ENCODE results near the gene METTL21C. TPM values are rescaled to one million over a fixed set of nuclear protein-coding genes. Genes with fewer than 3 reads are reported as not detected.

METTL21C gene
- total RNA-seq, 4 donors from 2014 or later = not detected

DNA sequence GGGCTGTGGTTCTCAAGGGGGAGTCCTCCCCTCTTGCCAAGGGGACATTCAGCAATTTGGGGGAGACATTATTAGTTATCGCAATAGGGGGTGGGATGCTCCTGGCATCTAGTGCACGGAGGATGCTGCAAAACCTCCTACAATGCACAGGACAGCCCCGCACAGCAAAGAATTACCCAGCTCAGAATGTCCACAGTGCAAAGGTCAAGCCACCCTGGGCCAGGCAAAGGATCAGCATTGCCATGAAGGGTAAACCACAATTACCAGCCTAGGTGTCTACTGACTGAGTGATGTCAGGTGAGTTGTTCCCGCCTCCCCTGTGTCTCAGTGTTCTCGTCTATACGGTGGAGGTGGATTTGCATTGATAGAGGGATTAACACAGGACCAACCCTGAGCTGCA lies 2.4 kb upstream of the METTL21C start:
- H3K4me3 ChIP-seq (ENCODE audit: low read depth, poor library complexity, severe bottlenecking) = no peak overlapping the region
- no peak for TF ChIP-seq CTCF (IDR thresholded peaks at IDR 0.05)
- TF ChIP-seq POLR2A (IDR thresholded peaks at IDR 0.05) = no peak
- WGBS, 2 donors = 77 to 95% methylated on average over 6 of the region's 6 CpGs
- intact Hi-C loops (cut with DNase I; ENCODE audit: low total_unique reads) = no loop called here
- no peak for DNase-seq (ENCODE audit: low spot score in 2 of 2)

- intact Hi-C loops (cut with DNase I; ENCODE audit: low total_unique reads) = no loop called here
- H3K4me3 ChIP-seq (ENCODE audit: low read depth, poor library complexity, severe bottlenecking) = no peak overlapping the region
- no peak for DNase-seq (ENCODE audit: low spot score in 2 of 2)
- TF ChIP-seq POLR2A (IDR thresholded peaks at IDR 0.05) = no peak
- no peak for TF ChIP-seq CTCF (IDR thresholded peaks at IDR 0.05)
- WGBS, 2 donors = 67 to 73% methylated on average over 4 of the region's 4 CpGs
Observed at GRCh38 chr13:102696465-102696864, 1.6 kb upstream of the METTL21C start.

DNA sequence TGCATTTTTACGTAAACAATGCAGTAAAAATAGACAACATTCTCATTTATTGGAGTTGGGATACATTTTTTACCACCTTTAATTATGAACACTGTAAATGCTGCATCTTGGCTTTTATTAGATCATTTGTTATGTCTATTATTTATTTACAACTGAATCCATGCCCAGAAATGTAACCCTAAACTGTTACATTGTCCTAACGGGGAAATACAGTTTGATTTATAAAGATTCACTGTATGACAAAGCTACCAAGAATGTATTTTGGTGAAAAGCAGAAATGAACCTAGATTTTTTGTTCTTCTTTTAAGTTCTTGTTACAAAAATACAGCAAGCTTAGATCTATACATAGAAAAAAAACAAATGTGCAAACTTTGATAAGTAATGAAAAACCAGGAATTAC lies 1.1 kb downstream of the METTL21C start:
- WGBS, 2 donors = 45 to 69% methylated on average over 2 of the region's 2 CpGs
- no peak for TF ChIP-seq CTCF (IDR thresholded peaks at IDR 0.05)
- no peak for TF ChIP-seq POLR2A (IDR thresholded peaks at IDR 0.05)
- intact Hi-C loops (cut with DNase I; ENCODE audit: low total_unique reads) = no loop called here
- no peak for DNase-seq (ENCODE audit: low spot score in 2 of 2)
- no peak overlapping the region for H3K4me3 ChIP-seq (ENCODE audit: low read depth, poor library complexity, severe bottlenecking)

DNA sequence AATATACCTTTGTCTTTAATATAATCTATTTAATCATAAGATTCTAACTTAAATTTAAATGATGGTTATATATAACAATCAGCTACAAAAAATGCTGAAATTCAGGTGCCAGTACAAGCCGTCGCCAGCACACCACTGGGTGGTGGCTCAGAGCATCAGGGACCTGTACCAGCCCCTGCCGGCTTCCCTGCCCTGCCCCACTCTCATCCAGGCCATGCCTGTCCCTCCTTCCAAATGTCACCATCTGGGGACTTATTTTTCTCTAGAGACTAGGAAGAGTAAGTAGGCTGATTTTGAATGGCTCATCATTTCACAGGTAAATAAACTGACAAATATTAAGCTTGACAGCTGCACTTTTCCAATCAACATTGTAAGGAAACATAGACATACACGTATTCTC lies 1.6 kb downstream of the METTL21C start:
- TF ChIP-seq POLR2A (IDR thresholded peaks at IDR 0.05) = no peak
- no peak for TF ChIP-seq CTCF (IDR thresholded peaks at IDR 0.05)
- 79 to 84% methylated on average over 4 of the region's 4 CpGs for WGBS, 2 donors

GRCh38 chr13:102692491-102692826 lies 2.4 kb downstream of the METTL21C start:
- 73 to 94% methylated on average over 2 of the region's 2 CpGs for WGBS, 2 donors
- no peak overlapping the region for H3K4me3 ChIP-seq (ENCODE audit: low read depth, poor library complexity, severe bottlenecking)
- TF ChIP-seq POLR2A (IDR thresholded peaks at IDR 0.05) = no peak
- TF ChIP-seq CTCF (IDR thresholded peaks at IDR 0.05) = no peak
- no peak for DNase-seq (ENCODE audit: low spot score in 2 of 2)
- intact Hi-C loops (cut with DNase I; ENCODE audit: low total_unique reads) = no loop called here

More for the DNA sequence above, 1.6 kb downstream of the METTL21C start:
- no peak overlapping the region for H3K4me3 ChIP-seq (ENCODE audit: low read depth, poor library complexity, severe bottlenecking)
- intact Hi-C loops (cut with DNase I; ENCODE audit: low total_unique reads) = no loop called here
- no peak for DNase-seq (ENCODE audit: low spot score in 2 of 2)

DNA sequence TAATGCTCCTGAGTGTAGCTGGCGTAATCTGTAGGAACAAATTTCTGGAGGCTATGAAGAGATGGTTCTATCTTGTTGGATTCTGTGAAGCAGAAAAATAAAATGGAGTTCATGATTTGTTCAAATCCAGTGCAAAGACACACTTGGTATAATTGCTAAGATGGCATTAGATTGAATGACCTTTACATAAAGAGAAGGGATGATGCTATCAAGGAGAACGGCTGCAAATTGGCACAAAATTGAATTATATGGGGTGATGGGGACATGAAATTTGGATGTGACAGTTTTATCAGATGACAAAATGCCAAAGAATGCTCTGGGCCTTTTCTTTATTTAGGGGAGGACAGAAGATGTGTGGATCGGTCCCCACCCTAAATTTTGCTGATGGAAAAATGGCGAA lies 4.0 kb downstream of the METTL21C start:
- no peak for DNase-seq (ENCODE audit: low spot score in 2 of 2)
- intact Hi-C loops (cut with DNase I; ENCODE audit: low total_unique reads) = no loop called here
- no peak overlapping the region for H3K4me3 ChIP-seq (ENCODE audit: low read depth, poor library complexity, severe bottlenecking)
- TF ChIP-seq POLR2A (IDR thresholded peaks at IDR 0.05) = no peak
- no peak for TF ChIP-seq CTCF (IDR thresholded peaks at IDR 0.05)
- 94% methylated on average over 4 of the region's 4 CpGs for WGBS, 2 donors
